Neural progenitor cell (in vitro differentiated cells): ENCODE results near the gene CDK11A.

Experiments used
- CTCF ChIP-seq: fragments of 200-600 bp; sonication (generic); IDR thresholded peaks from 2 replicates; pipeline ENCODE4 v1.5.1; 2017; ENCODE audit warnings: antibody characterized with exemption, mild to moderate bottlenecking
- EZH2 ChIP-seq: fragments of 200-600 bp; sonication (generic); IDR thresholded peaks from 2 replicates; pipeline ENCODE4 v1.6.1; 2017; ENCODE audit warnings: antibody characterized with exemption, mild to moderate bottlenecking, moderate library complexity

DNA sequence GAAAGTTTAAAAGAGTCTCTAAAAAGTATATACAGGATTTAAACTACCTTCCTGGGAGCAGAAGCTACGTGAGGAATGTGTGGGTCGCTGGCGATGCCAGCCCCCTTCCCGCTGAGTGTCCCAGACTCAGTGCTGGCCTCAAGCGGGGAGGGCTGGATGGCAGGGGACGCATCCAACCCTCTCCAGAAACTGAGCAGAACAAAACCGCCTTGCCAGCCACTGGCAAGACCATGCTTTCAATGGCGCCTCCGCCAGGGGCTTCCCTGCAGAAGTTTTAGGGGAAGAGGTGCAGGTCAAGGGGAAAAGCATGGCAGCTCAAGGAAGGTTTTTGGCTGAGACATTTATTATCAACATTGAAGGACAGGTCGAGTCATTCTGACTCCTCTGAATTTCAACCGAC, 28.0 kb upstream of the CDK11A start:
- TF ChIP-seq CTCF (no peak), EZH2 (no peak)
